Type B pancreatic cell (in vitro differentiated cells): ENCODE results near the gene KITLG. TPM values are rescaled to one million over a fixed set of nuclear protein-coding genes. Genes with fewer than 3 reads are reported as not detected.
"Not testable (repeated sequence)": the region's sequence is repeated elsewhere in the genome, so short reads cannot be mapped to it uniquely, and the experiment has no call there.

Experiments
- DNase-seq: peaks from one replicate; pipeline ENCODE4 v3.0.0; 2021; ENCODE audit warnings: mixed read lengths; ENCODE audit not compliant: unreplicated experiment; ENCODE audit errors: extremely low spot score
- H3K27ac Mint-ChIP-seq: 2 replicates; pipeline ENCODE4 v1.8.0; 2021; ENCODE audit warnings: mild to moderate bottlenecking, mixed read lengths
- H3K27me3 Mint-ChIP-seq: 2 replicates; pipeline ENCODE4 v1.8.0; 2021; ENCODE audit warnings: mixed read lengths
- H3K36me3 Mint-ChIP-seq: 2 replicates; pipeline ENCODE4 v1.8.0; 2021; ENCODE audit warnings: mixed read lengths
- H3K4me1 Mint-ChIP-seq: one replicate; pipeline ENCODE4 v1.8.0; 2021; ENCODE audit warnings: mixed read lengths; ENCODE audit not compliant: unreplicated experiment
- H3K4me3 Mint-ChIP-seq: 2 replicates; pipeline ENCODE4 v1.8.0; 2021; ENCODE audit warnings: mild to moderate bottlenecking, mixed read lengths
- H3K9me3 Mint-ChIP-seq: 2 replicates; pipeline ENCODE4 v1.8.0; 2021; ENCODE audit warnings: mixed read lengths
- CTCF ChIP-seq: fragments of 200-600 bp; sonication (generic); conservative IDR thresholded peaks from 2 replicates; pipeline ENCODE4 v1.5.0; 2021; ENCODE audit warnings: antibody characterized with exemption, mild to moderate bottlenecking
- total RNA-seq: library from RNA; stranded (reverse); gene quantifications from 2 replicates; pipeline ENCODE4 v1.2.1, GENCODE V29; 2021; ENCODE audit warnings: low replicate concordance

Gene KITLG
- total RNA-seq, 1 donor from 2014 or later, result 35.6 TPM

DNA sequence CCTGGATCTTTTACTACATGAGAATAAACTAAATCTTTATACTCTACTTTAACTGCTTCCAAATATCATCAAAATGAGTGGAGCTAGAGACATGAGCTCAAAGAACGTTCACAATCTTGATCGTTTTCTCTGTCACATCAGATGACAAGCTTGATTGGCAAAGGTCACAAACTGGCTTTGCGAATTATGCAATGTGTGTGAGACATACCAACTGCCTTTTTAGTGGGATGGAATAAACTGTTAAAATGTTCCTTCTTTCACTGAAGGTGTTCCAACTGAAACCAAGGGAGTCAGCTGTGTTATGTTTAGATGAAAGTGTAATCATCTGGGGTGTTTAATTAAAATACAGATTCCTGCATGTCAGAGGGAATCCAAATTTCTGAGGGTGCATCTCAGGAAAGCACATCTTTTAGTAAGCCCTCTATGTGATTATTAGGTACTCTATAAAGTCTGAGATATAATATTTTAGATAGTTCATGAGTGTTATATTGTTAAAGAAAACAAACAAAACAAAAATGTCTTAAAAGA, 21.9 kb downstream of the KITLG start:
- Mint-ChIP-seq H3K4me3 (no peak overlapping the region), H3K27ac (no peak overlapping the region), H3K36me3 (peaks cover 8% of the 10 kb centered on the region), H3K27me3 (no peaks in the 10 kb centered on the region), H3K9me3 (peaks cover 6% of the 10 kb centered on the region), H3K4me1 (peaks cover 41% of the 10 kb centered on the region)
- no peak for TF ChIP-seq CTCF
- DNase-seq, result no peak

DNA sequence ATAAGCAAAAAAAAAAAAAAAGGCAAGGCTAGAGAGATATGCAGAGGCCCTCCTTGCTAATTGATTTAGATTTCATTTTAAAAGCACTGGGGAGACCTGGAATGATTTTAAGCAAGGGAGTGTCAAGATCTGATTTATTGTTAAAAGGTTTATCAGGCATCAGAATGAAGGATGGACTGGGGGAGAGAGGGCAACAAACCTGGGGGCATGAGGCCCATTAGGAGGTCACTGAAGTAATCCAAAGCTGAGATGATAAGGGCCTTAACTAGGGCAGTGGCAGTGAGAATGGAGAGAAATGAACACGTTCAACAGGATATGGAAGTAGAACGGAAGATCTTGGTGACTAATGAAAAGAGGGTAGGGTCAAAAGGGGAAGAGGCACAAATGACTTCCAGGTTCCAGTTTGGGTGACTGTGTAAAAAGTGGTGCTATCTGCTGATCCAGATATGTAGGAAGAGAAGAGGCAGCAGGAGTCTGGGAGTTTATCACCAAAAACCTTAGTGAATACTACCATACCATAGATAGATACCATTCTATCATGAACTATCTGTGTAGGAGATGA, 24.0 kb downstream of the KITLG start:
- H3K27ac Mint-ChIP-seq, result peak overlapping the region; percentile 16
- peaks cover 6% of the 10 kb centered on the region for H3K9me3 Mint-ChIP-seq
- no peaks in the 10 kb centered on the region for H3K36me3 Mint-ChIP-seq
- TF ChIP-seq CTCF, result no peak
- peak overlapping the region; percentile 11 for H3K4me3 Mint-ChIP-seq
- H3K27me3 Mint-ChIP-seq, result no peaks in the 10 kb centered on the region
- peaks cover 48% of the 10 kb centered on the region for H3K4me1 Mint-ChIP-seq
- DNase-seq, result no peak

- Mint-ChIP-seq H3K27ac (peak overlapping the region; percentile 44), H3K27me3 (no peaks in the 10 kb centered on the region), H3K9me3 (peaks cover 6% of the 10 kb centered on the region), H3K36me3 (peaks cover 5% of the 10 kb centered on the region), H3K4me1 (peaks cover 45% of the 10 kb centered on the region), H3K4me3 (peak overlapping the region; percentile 26)
- no peak for DNase-seq
- TF ChIP-seq CTCF, result no peak
These were observed 26.2 kb downstream of the KITLG start for GRCh38 chr12:88553941-88554658.

GRCh38 chr12:88552610-88553079, 27.6 kb downstream of the KITLG start:
- Mint-ChIP-seq H3K4me1 (peaks cover 41% of the 10 kb centered on the region), H3K4me3 (no peak overlapping the region), H3K27me3 (no peaks in the 10 kb centered on the region), H3K9me3 (peaks cover 6% of the 10 kb centered on the region), H3K27ac (no peak overlapping the region), H3K36me3 (peaks cover 5% of the 10 kb centered on the region)
- DNase-seq, result no peak
- no peak for TF ChIP-seq CTCF

DNA sequence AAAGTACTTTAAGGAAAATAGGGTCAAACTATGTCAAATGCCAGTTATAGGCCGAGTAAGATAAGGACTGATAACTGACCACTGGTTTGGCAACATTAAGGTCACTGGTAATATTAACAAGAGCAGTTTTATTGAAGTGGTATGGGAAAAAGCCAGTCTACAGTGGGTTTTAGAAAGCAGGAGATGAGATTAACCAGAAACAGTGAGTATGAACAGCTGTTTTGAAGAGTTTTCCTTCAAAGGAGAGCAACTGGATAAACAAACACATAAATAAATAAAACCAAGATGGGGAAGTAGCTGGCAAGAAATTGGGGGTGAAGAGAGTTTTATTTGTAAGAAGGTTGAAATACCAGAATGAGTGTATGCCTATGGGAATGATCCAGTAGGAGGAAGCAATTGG, 30.3 kb downstream of the KITLG start:
- Mint-ChIP-seq H3K27ac (no peak overlapping the region), H3K4me1 (peaks cover 32% of the 10 kb centered on the region)
- no peak for DNase-seq

DNA sequence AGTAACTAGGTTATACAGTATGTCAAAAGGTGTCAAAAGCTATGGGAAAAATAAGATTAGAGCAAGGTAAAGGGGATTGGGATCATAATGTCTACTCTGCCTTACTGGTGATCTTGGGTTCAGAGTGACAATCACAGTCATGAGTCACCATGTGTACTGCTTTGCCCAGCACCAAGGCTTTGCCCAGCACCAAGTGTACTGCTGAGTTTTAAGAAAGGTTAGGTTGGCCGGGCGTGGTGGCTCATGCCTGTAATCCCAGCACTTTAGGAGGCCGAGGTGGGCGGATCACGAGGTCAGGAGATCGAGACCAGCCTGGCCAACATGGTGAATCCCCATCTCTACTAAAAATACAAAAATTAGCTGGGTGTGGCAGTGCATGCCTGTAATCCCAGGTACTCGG, 32.3 kb downstream of the KITLG start:
- DNase-seq, H3K4me3 Mint-ChIP-seq, H3K9me3 Mint-ChIP-seq, H3K27ac Mint-ChIP-seq, H3K27me3 Mint-ChIP-seq: not testable (repeated sequence)
- H3K4me1 Mint-ChIP-seq, result peaks cover 16% of the 10 kb centered on the region
- peaks cover 15% of the 10 kb centered on the region for H3K36me3 Mint-ChIP-seq

More for the DNA sequence above, 30.3 kb downstream of the KITLG start:
- peaks cover 5% of the 10 kb centered on the region for H3K36me3 Mint-ChIP-seq
- no peaks in the 10 kb centered on the region for H3K27me3 Mint-ChIP-seq
- no peak overlapping the region for H3K4me3 Mint-ChIP-seq
- no peaks in the 10 kb centered on the region for H3K9me3 Mint-ChIP-seq
- TF ChIP-seq CTCF, result no peak
